ENCODE results near the gene CSMD2.

DNA sequence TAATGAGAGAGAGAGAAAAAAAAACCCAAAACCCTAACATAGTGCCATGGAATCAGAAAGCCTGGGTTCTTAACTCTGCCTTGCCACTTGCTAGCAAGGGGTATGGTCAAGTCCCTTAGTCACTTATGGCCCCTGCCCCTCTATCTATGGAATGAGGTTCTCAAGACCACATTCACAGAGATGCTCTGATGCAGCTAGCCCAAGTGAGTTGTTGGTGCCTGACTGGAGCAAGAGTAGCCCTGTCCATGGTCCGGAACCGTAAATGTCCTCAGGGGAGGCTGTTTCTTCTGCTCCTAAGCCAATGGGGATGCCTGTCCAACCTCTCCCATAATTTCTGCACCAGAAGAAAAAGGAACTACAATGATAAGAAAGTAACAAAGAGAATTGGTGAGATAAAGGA, 56.8 kb downstream of the CSMD2 start:
- TF ChIP-seq, protein P1, sequence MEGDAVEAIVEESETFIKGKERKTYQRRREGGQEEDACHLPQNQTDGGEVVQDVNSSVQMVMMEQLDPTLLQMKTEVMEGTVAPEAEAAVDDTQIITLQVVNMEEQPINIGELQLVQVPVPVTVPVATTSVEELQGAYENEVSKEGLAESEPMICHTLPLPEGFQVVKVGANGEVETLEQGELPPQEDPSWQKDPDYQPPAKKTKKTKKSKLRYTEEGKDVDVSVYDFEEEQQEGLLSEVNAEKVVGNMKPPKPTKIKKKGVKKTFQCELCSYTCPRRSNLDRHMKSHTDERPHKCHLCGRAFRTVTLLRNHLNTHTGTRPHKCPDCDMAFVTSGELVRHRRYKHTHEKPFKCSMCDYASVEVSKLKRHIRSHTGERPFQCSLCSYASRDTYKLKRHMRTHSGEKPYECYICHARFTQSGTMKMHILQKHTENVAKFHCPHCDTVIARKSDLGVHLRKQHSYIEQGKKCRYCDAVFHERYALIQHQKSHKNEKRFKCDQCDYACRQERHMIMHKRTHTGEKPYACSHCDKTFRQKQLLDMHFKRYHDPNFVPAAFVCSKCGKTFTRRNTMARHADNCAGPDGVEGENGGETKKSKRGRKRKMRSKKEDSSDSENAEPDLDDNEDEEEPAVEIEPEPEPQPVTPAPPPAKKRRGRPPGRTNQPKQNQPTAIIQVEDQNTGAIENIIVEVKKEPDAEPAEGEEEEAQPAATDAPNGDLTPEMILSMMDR (IDR thresholded peaks at IDR 0.05) = no peak
- no peak for TF ChIP-seq POLR2A (IDR thresholded peaks at IDR 0.05)
